Body of pancreas (tissue), 4 donors: ENCODE measurements around the gene RABGAP1. TPM values are rescaled to one million over a fixed set of nuclear protein-coding genes. Genes with fewer than 3 reads are reported as not detected.

Experiments used
- ATAC-seq: fragments of 150-250 bp; one replicate; pipeline ENCODE4 v1.9.1; 2016
- DNase-seq, 4 donors: peaks; one replicate each; pipeline ENCODE4 v3.0.0-alpha.2; 2019
- H3K27ac ChIP-seq, 4 donors: fragments of 200-600 bp; sonication (generic); 1 replicate in 3 of 4; 2 replicates in 1 of 4; pipeline versions ENCODE4 v1.5.1 to v1.6.1; 2016 to 2019; ENCODE audit warnings: mild to moderate bottlenecking in 1 of 4, mixed read lengths in 1 of 4, moderate library complexity in 1 of 4
- H3K27me3 ChIP-seq, 2 donors: fragments of 200-600 bp; sonication (generic); one replicate each; pipeline ENCODE4 v1.6.0; 2016; ENCODE audit warnings: mild to moderate bottlenecking in 1 of 2
- H3K36me3 ChIP-seq, 2 donors: fragments of 200-600 bp; sonication (generic); replicated peaks in 1 of 2; 2 replicates each; pipeline ENCODE4 v1.5.1; 2016; ENCODE audit warnings: low read depth in 2 of 2; ENCODE audit not compliant: insufficient read depth in 1 of 2
- H3K4me1 ChIP-seq: fragments of 200-600 bp; sonication (generic); one replicate; pipeline ENCODE4 v1.6.0; 2016
- H3K4me3 ChIP-seq, 2 donors: fragments of 200-600 bp; sonication (generic); 1 replicate in 1 of 2; 2 replicates in 1 of 2; pipeline ENCODE4 v1.5.1; 2016 to 2019
- H3K9me3 ChIP-seq, 3 donors: fragments of 200-600 bp; sonication (generic); 1 replicate in 2 of 3; 2 replicates in 1 of 3; pipeline ENCODE4 v1.5.1; 2016
- CTCF ChIP-seq, 7 experiments: fragments of 450-650 bp in 4 of 7; fragments of 200-600 bp in 3 of 7; sonication (generic) in 3 of 7; IDR thresholded peaks; one replicate each; pipeline ENCODE4 v1.5.1; 2016 to 2019; ENCODE audit warnings: antibody characterized with exemption in 7 of 7
- POLR2A ChIP-seq, 3 donors: fragments of 450-650 bp; IDR thresholded peaks; one replicate each; pipeline ENCODE4 v1.6.1; 2016; ENCODE audit warnings: antibody characterized with exemption in 3 of 3, mild to moderate bottlenecking in 2 of 3
- WGBS, 2 donors: methylation state at CpG; one replicate each; pipeline ENCODE4 v1.1.5; 2017; 5-methylcytosine and 5-hydroxymethylcytosine counted together
- intact Hi-C: fragments of 100-400 bp; cut with DNase I; formaldehyde crosslinking; loops from one replicate; pipeline ENCODE4 v1.15.1; 2023
- total RNA-seq, 2 donors: library from RNA; depleted of rRNA; stranded (reverse); fragments of >200 nt; gene quantifications; one replicate each; pipeline ENCODE4 v1.1.0, GENCODE V29; 2016

The RABGAP1 gene
- total RNA-seq, 2 donors from 2014 or later = 31.1 to 33.6 TPM

GRCh38 chr9:123128591-123128990 is 187.8 kb downstream of the RABGAP1 start:
- intact Hi-C loops = no loop called here

GRCh38 chr9:123129423-123129822 is 188.6 kb downstream of the RABGAP1 start:
- TF ChIP-seq CTCF (IDR thresholded peaks at IDR 0.05) (no peak), POLR2A (IDR thresholded peaks at IDR 0.05) (no peak)
- no peak overlapping the region for H3K4me3 ChIP-seq
- intact Hi-C loops = no loop called here
- H3K9me3 ChIP-seq = no peaks in the 10 kb centered on the region
- H3K4me1 ChIP-seq = no peaks in the 10 kb centered on the region
- no peaks in the 10 kb centered on the region for H3K36me3 ChIP-seq
- ATAC-seq (no peak), DNase-seq (no peak)
- no peak overlapping the region for H3K27ac ChIP-seq
- WGBS, 2 donors = 83 to 94% methylated on average over 1 of the region's 1 CpG
- no peaks in the 10 kb centered on the region for H3K27me3 ChIP-seq

More at GRCh38 chr9:123128591-123128990, 187.8 kb downstream of the RABGAP1 start:
- TF ChIP-seq CTCF (IDR thresholded peaks at IDR 0.05) (no peak), POLR2A (IDR thresholded peaks at IDR 0.05) (no peak)
- Histone ChIP-seq H3K4me3 (no peak overlapping the region), H3K36me3 (no peaks in the 10 kb centered on the region), H3K9me3 (no peaks in the 10 kb centered on the region), H3K4me1 (no peaks in the 10 kb centered on the region), H3K27me3 (no peaks in the 10 kb centered on the region), H3K27ac (no peak overlapping the region)
- 96 to 99% methylated on average over 4 of the region's 4 CpGs for WGBS, 2 donors
- ATAC-seq (no peak), DNase-seq (no peak)

GRCh38 chr9:123131258-123131657 is 190.4 kb downstream of the RABGAP1 start:
- TF ChIP-seq CTCF (IDR thresholded peaks at IDR 0.05) (no peak), POLR2A (IDR thresholded peaks at IDR 0.05) (no peak)
- no peak overlapping the region for H3K27ac ChIP-seq
- DNase-seq (no peak), ATAC-seq (no peak)
- intact Hi-C loops = no loop called here
- no peaks in the 10 kb centered on the region for H3K9me3 ChIP-seq
- no peaks in the 10 kb centered on the region for H3K4me1 ChIP-seq
- no peaks in the 10 kb centered on the region for H3K36me3 ChIP-seq
- no peak overlapping the region for H3K4me3 ChIP-seq
- H3K27me3 ChIP-seq = no peaks in the 10 kb centered on the region
- 81 to 93% methylated on average over 1 of the region's 1 CpG for WGBS, 2 donors

GRCh38 chr9:123131993-123132392 is 191.2 kb downstream of the RABGAP1 start:
- Histone ChIP-seq H3K27ac (no peak overlapping the region), H3K4me3 (no peak overlapping the region), H3K4me1 (no peaks in the 10 kb centered on the region), H3K9me3 (no peaks in the 10 kb centered on the region), H3K36me3 (no peaks in the 10 kb centered on the region), H3K27me3 (no peaks in the 10 kb centered on the region)
- intact Hi-C loops = no loop called here
- ATAC-seq (no peak), DNase-seq (no peak)
- TF ChIP-seq POLR2A (IDR thresholded peaks at IDR 0.05) = no peak
- TF ChIP-seq CTCF (IDR thresholded peaks at IDR 0.05) = no peak

GRCh38 chr9:123132696-123133095 is 191.9 kb downstream of the RABGAP1 start:
- Histone ChIP-seq H3K4me1 (no peaks in the 10 kb centered on the region), H3K27ac (no peak overlapping the region), H3K4me3 (no peak overlapping the region), H3K36me3 (no peaks in the 10 kb centered on the region), H3K27me3 (no peaks in the 10 kb centered on the region), H3K9me3 (no peaks in the 10 kb centered on the region)
- no peak for ATAC-seq
- TF ChIP-seq POLR2A (IDR thresholded peaks at IDR 0.05) (no peak), CTCF (IDR thresholded peaks at IDR 0.05) (no peak)
- DNase-seq = no peak
- WGBS, 2 donors = 87 to 89% methylated on average over 6 of the region's 6 CpGs
- intact Hi-C loops = no loop called here
